ENCODE data around the gene CFAP46. TPM values are rescaled to one million over a fixed set of nuclear protein-coding genes. Genes with fewer than 3 reads are reported as not detected.

The CFAP46 gene
- total and polyA plus RNA-seq, 4 donors, result 0.33 to 0.59 (median 0.42) TPM

DNA sequence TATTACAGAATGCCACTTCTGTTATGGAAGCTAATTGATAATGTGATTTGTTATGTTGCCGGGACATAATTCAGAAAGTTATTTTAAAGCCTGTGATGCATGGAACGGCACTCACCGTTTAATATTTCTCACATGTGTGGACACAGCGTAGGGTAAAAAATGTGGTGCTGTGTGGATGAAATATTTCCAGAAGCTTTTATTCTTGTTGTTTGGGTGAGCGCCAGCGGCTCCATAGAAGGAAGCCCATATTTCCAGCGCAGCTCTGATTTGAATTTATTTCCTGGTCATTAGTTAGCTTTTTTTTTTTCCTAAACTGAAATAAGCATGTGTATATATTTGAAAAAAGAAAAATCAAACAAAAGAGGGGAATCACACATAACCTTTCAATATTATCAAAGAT is 136.3 kb downstream of the CFAP46 start:
- no peak for TF ChIP-seq HNF4A (conservative IDR thresholded peaks at IDR 0.05)
- no peak for TF ChIP-seq RAD21 (IDR thresholded peaks at IDR 0.05)
- no peak for TF ChIP-seq YY1 (IDR thresholded peaks at IDR 0.05)
- no peak for TF ChIP-seq JUND (IDR thresholded peaks at IDR 0.05)
- no peak for TF ChIP-seq EGR1 (IDR thresholded peaks at IDR 0.05; ENCODE audit: low read depth in 2 of 2)
- no peak for TF ChIP-seq FOXA1 (IDR thresholded peaks at IDR 0.05)
- no peak for TF ChIP-seq ZBTB33 (IDR thresholded peaks at IDR 0.05)
- no peak for TF ChIP-seq FOXA2 (IDR thresholded peaks at IDR 0.05)
- TF ChIP-seq, protein P1, sequence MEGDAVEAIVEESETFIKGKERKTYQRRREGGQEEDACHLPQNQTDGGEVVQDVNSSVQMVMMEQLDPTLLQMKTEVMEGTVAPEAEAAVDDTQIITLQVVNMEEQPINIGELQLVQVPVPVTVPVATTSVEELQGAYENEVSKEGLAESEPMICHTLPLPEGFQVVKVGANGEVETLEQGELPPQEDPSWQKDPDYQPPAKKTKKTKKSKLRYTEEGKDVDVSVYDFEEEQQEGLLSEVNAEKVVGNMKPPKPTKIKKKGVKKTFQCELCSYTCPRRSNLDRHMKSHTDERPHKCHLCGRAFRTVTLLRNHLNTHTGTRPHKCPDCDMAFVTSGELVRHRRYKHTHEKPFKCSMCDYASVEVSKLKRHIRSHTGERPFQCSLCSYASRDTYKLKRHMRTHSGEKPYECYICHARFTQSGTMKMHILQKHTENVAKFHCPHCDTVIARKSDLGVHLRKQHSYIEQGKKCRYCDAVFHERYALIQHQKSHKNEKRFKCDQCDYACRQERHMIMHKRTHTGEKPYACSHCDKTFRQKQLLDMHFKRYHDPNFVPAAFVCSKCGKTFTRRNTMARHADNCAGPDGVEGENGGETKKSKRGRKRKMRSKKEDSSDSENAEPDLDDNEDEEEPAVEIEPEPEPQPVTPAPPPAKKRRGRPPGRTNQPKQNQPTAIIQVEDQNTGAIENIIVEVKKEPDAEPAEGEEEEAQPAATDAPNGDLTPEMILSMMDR (IDR thresholded peaks at IDR 0.05; ENCODE audit: low read depth, low read length, missing input control), result no peak
- TF ChIP-seq, protein P2, sequence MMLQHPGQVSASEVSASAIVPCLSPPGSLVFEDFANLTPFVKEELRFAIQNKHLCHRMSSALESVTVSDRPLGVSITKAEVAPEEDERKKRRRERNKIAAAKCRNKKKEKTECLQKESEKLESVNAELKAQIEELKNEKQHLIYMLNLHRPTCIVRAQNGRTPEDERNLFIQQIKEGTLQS (IDR thresholded peaks at IDR 0.05), result no peak
- no peak for TF ChIP-seq RXRA (IDR thresholded peaks at IDR 0.05)
- TF ChIP-seq SP1 (IDR thresholded peaks at IDR 0.05), result no peak
- TF ChIP-seq HNF4G (IDR thresholded peaks at IDR 0.05), result no peak
- TF ChIP-seq, protein P3, sequence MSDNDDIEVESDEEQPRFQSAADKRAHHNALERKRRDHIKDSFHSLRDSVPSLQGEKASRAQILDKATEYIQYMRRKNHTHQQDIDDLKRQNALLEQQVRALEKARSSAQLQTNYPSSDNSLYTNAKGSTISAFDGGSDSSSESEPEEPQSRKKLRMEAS (IDR thresholded peaks at IDR 0.05), result no peak
- no peak for TF ChIP-seq GABPA (IDR thresholded peaks at IDR 0.05 in 1 of 2, conservative IDR thresholded peaks at IDR 0.05 in 1 of 2)
- DNase-seq (ENCODE audit: low spot score), result no peak
- Histone ChIP-seq H3K27ac (ENCODE audit: low read depth in 1 of 2, low read length in 2 of 2) (no peak overlapping the region), H3K4me1 (ENCODE audit: control insufficient read depth in 4 of 4, insufficient read depth in 4 of 4, low read length in 3 of 4) (no peaks in the 10 kb centered on the region), H3K4me3 (ENCODE audit: low read depth in 1 of 3, low read length in 3 of 3) (no peak overlapping the region), H3K27me3 (ENCODE audit: control insufficient read depth in 4 of 4, insufficient read depth in 4 of 4, low read length in 3 of 4) (peaks cover 0 to 4% (median 0%) of the 10 kb centered on the region in 4 donors), H3K9me3 (ENCODE audit: control insufficient read depth in 4 of 4, low read length in 3 of 4) (peaks cover 0 to 5% (median 1%) of the 10 kb centered on the region in 4 donors), H3K36me3 (ENCODE audit: control insufficient read depth in 4 of 4, insufficient read depth in 3 of 4, low read depth in 1 of 4, low read length in 3 of 4) (no peaks in the 10 kb centered on the region), H3K9ac (ENCODE audit: low read depth in 1 of 2, low read length in 2 of 2) (no peak overlapping the region)
- WGBS, result 82% methylated on average over 7 of the region's 7 CpGs

GRCh38 chr10:132805599-132805998 is 136.8 kb downstream of the CFAP46 start:
- 71% methylated on average over 21 of the region's 21 CpGs for WGBS
- TF ChIP-seq FOXA1 (IDR thresholded peaks at IDR 0.05) (no peak), ZBTB33 (IDR thresholded peaks at IDR 0.05) (no peak), EGR1 (IDR thresholded peaks at IDR 0.05; ENCODE audit: low read depth in 2 of 2) (no peak), HNF4G (IDR thresholded peaks at IDR 0.05) (no peak), GABPA (IDR thresholded peaks at IDR 0.05 in 1 of 2, conservative IDR thresholded peaks at IDR 0.05 in 1 of 2) (no peak), FOXA2 (IDR thresholded peaks at IDR 0.05) (no peak), RXRA (IDR thresholded peaks at IDR 0.05) (no peak), RAD21 (IDR thresholded peaks at IDR 0.05) (no peak), HNF4A (conservative IDR thresholded peaks at IDR 0.05) (no peak), NR2F2 (IDR thresholded peaks at IDR 0.05) (no peak), YY1 (IDR thresholded peaks at IDR 0.05) (no peak)
- TF ChIP-seq, protein P1 (IDR thresholded peaks at IDR 0.05; ENCODE audit: low read depth, low read length, missing input control), result no peak
- TF ChIP-seq, protein P3 (IDR thresholded peaks at IDR 0.05), result no peak
- TF ChIP-seq, protein P2 (IDR thresholded peaks at IDR 0.05), result no peak
- no peak overlapping the region for H3K4me3 ChIP-seq (ENCODE audit: low read depth in 1 of 3, low read length in 3 of 3)
- peaks cover 0 to 5% (median 1%) of the 10 kb centered on the region in 4 donors for H3K9me3 ChIP-seq (ENCODE audit: control insufficient read depth in 4 of 4, low read length in 3 of 4)
- peaks cover 0 to 1% (median 0%) of the 10 kb centered on the region in 4 donors for H3K27me3 ChIP-seq (ENCODE audit: control insufficient read depth in 4 of 4, insufficient read depth in 4 of 4, low read length in 3 of 4)
- H3K27ac ChIP-seq (ENCODE audit: low read depth in 1 of 2, low read length in 2 of 2), result no peak overlapping the region
- H3K9ac ChIP-seq (ENCODE audit: low read depth in 1 of 2, low read length in 2 of 2), result no peak overlapping the region
- H3K4me1 ChIP-seq (ENCODE audit: control insufficient read depth in 4 of 4, insufficient read depth in 4 of 4, low read length in 3 of 4), result no peaks in the 10 kb centered on the region
- DNase-seq (ENCODE audit: low spot score), result no peak
- no peaks in the 10 kb centered on the region for H3K36me3 ChIP-seq (ENCODE audit: control insufficient read depth in 4 of 4, insufficient read depth in 3 of 4, low read depth in 1 of 4, low read length in 3 of 4)

Data from liver (tissue), 9 donors.